ENCODE measurements around the gene PTTG1IP2. TPM values are rescaled to one million over a fixed set of nuclear protein-coding genes. Genes with fewer than 3 reads are reported as not detected.

Gene PTTG1IP2
- total RNA-seq, 1 donor from 2014 or later = not detected

DNA sequence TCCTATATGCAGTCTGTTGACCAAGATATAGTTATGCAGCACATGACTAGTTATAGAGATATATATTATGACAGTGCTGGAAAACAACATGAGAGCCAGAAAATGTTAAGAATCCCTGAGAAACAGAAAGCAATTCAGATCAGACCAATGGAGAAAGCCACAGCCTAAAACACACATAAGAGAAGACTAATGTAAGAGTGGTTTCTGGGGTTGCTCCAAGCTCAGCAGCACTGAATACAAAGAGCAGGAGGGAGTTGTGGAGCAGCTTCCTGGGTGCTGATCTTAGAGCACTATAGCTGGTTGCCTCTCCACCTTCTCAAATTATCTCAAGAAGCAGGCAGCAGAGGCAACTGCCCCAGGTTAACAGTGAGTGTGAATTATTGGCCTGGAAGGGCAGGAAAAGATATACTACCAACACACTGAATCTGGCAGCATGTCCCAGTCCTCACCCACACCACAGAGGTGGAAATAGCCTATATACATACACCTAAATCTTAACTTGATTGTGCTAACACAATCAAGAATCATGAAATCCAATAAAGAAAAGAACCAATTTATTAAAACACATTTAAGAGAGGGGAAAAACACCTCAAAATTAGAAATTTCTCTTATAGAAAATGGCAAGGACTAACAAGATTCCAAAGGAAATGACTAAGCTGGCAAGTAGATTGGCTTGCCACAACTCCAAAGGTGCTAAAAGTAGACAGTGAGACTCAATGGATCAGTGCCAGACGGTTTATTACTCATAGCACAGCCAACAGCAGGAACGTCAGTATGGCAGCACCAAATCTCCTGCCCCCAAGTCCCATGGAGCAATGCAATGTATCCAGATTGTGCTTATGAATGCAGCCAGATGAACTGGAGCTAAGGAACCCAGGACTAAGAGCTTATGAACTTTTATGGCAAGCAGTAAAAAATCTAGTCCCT, 5.1 kb downstream of the PTTG1IP2 start:
- DNase-seq (ENCODE audit: low spot score) = no peak

DNA sequence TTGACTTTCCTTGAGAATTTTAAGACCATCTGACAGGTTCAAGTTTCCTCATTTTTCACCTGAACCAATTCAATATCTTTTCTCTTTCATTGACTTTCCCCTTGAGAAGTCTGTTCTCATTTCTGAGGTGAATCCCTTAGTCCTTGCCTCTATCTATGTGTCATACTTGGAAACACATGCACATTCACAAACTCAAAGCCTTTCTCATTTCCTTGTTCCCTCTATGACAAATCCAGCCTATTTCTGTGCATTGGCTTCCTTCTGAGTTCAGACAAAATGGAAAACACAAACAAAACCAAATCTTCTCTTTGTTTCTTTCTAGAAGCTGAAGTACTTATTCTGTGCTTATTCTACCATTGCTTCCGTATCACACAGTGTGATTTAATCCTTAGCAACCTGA, 13.8 kb downstream of the PTTG1IP2 start:
- no peak for DNase-seq (ENCODE audit: low spot score)

DNA sequence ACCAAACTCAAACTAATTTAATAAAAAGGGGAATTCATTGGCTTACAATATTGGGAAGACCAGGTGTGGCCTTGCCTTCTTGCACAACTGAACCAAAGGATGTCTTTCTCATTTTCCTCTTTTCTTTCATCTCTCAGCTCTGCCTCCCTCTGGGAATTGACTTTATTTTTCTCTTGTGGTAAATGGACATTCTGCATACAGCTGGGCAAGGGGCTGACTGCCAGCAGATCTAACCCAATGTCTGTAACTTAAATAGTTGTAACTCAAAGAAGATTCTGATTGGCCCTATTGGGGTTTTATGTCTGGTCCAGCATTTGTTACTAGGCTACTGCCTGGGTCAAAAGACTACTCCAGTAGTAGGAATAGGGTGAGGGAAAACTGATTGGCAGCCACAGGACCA, 15.3 kb downstream of the PTTG1IP2 start:
- no peak for DNase-seq (ENCODE audit: low spot score)

DNA sequence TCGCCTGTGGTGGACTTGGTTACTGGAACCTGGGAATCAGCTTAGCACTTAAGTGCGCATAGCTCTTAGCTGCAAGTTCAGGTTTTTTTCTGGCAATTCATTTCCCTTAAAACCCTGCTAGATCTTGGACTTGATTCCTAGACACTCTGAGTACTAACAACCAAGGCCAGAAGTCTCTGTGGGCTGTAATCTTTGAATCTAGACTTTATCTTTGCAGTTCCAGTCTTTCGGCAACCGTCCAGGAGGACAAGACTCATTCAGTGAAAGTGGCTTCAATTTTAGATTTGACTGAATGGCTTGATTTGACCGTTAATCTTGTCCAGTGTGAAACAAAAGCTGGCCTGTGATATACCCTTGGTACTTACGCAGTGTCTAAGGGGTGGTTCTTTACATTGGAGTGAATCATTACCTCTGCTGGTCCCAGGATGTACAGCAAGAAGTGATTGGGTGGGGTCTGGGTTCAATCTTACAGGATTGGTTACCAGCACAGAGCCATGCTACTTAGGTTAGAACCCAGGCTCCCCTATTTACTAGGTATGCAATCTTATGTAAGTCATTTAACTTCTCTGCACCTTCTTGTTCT, 16.4 kb downstream of the PTTG1IP2 start:
- DNase-seq (ENCODE audit: low spot score) = no peak

DNA sequence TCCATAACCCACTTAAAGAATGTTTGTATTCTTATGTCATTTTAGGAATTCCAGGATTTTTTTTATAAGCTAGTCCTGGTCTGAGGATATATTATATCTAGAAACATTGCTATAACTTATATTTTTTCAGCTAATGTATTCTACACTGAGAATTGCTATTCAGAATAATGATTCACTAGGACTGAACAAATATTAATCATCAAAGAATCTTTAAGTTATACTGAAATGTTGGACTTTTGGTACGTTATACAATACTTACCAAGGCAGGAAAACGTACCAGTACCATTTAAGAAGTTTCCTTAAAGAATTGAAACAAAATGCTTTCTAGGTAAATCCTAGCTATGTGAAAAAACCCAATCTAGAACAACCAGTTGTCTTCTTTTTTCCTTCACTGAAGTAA, 18.4 kb downstream of the PTTG1IP2 start:
- no peak for DNase-seq (ENCODE audit: low spot score)

DNA sequence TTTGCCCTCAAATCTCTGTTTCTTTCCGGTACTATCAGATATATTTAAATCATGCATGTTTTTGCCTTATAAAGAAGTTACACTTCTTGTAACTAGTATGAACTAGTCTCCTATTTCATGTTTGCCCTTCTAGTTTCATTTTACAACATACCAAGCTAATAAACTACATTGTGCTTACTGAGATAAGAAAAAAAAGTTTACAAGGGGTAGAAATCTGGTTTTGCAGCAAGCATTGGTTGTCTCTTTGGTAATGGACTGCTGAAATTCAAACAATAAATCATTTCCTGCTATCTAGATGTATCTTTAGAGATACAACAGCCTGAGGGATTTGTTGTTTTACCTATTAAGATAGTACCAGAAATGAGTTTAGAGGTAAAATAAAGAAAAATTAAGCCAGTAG, 18.8 kb downstream of the PTTG1IP2 start:
- DNase-seq (ENCODE audit: low spot score) = peak; percentile 3

DNA sequence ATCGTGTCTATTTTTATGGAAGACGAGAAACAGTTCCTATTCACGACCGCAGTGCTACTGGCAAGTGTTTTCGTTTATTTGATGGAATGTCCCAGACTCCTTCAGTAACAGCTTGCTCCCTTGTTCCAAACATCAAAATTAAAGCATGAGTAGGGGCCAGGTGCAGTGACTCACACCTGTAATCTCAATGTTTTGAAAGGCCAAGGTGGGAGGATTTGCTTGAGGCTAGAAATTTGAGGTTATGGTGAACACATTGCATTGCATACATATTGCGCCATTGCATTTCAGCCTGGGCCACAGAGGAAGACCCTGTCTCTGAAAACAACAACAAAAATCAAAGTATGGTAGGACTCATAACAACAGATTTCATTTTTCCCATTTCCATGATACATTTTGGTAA, 22.8 kb downstream of the PTTG1IP2 start:
- no peak for DNase-seq (ENCODE audit: low spot score)

DNA sequence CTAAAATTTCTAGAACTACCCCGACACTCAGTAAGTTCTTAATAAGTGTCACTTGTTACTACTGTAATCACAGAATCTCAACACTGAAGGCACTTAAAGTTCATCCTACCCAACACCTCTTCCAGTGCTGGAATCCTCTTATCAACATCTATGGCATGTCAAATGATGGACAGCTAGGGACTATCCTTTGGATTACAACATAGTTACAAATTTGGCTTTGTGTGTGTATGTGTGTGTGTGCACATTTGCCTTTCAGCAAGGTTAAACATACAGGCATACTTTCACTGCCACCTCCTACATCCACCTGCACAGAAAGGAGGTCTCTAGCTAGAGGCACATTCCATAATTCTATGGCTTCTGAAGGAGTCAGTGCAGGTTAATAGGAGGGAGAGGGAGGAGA, 25.8 kb downstream of the PTTG1IP2 start:
- no peak for DNase-seq (ENCODE audit: low spot score)

DNA sequence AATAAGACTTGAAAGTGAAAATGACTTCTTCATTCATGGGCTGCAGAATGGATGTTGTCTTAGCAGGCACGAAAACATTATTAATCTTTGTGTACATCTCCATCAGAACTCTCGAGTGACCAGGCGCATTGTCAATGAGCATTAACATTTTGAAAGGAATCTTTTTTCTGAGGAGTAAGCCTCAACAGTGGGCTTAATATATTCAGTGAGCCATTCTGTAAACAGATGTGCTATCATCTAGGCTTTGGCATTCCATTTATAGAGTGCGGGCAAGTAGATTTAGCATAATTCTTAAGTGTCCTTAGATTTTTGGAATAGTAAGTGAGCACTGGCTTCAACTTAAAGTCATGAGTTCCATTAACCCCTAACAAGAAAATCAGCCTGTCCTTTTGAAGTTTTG, 33.1 kb downstream of the PTTG1IP2 start:
- no peak for DNase-seq (ENCODE audit: low spot score)

DNA sequence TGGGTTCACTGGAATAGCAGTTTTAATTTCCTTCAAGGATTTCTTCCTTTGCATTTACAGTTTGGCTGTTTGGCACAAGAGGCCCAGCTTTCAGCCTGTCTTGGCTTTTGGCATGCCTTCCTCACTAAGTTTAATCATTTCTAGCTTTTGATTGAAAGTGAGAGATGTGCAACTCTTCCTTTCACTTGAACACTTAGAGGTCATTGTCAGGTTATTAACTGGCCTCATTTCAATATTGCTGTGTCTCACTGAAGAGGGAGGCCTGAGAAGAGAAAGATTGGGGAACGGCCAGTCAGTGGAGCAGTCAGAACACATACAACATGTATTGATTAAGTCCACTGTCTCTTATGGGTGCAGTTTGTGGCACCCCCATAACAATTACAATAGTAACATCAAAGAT, 33.9 kb downstream of the PTTG1IP2 start:
- DNase-seq (ENCODE audit: low spot score) = no peak

DNA sequence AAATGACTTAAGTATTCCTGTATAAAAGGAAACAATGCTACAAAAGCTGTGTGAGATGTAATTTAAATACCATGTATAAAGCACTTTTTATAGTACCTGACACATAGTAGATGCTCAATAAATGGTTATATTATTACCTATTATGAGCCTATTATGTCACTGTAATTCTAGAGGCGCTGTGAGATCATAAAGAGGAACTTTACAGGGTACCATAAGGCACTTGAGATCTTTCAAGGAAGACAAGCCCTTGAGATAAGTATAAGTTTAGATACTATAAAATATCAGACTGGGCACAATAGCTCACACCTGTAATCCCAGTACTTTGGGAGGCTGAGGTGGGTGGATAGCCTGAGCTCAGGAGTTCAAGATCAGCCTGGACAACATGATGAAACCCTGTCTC, 38.3 kb downstream of the PTTG1IP2 start:
- no peak for DNase-seq (ENCODE audit: low spot score)

DNA sequence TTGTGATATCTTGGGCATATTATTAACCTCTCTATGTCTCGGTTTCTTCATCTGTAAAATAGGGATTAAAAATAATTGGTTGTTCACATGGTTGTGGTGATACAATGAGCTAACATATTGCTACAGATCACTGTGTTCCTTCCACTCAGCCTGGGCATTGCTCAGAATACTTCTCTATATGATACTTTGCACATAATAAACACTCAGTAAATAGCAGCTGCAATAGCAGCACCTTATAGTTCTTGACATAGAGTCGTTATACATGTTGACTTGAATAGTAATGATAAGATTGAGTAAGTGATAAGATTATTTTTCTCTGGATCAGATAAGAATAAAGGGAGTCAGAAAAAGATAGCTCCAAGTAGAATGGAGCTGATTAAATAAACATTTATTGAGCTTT, 42.3 kb downstream of the PTTG1IP2 start:
- DNase-seq (ENCODE audit: low spot score) = no peak

DNA sequence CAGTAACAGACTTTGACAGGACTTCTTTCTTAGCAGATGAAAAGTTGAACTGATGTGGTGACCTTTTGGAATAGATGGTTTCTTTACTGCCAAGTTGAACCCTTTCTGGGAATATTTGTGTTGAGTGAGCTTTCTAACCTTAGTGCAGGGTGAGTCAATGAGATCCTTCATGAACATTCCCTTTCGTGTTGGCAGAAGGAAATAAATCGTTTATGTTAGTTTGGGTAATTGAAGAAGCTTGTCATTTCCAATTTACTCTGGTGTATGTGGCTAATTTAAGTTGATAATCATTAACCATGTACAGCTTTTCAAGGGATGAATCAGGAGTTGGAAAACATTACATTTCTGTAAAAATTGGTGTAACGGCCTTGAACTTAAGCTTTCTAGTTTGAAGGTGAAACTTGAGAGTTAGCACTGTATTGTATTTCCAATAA, 43.4 kb downstream of the PTTG1IP2 start:
- no peak for DNase-seq (ENCODE audit: low spot score)

DNA sequence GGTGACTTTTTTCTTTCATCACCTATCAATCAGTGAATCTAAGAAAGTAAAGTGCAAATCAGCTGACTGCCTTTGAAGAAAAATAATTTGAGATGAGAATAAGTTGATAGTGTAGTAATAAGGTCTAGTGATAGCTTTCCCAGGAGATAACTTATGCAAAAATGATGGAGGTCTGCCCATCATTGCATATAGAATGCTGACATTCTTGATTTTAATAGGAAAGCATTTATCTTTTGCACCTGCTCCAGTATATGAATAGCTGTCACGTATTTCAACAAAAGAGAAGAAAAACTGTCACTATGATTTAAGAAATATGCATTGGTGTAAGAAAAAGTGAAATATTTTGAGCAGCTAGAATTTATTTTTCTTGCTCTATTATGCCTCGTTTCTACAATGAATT, 46.8 kb downstream of the PTTG1IP2 start:
- no peak for DNase-seq (ENCODE audit: low spot score)

DNA sequence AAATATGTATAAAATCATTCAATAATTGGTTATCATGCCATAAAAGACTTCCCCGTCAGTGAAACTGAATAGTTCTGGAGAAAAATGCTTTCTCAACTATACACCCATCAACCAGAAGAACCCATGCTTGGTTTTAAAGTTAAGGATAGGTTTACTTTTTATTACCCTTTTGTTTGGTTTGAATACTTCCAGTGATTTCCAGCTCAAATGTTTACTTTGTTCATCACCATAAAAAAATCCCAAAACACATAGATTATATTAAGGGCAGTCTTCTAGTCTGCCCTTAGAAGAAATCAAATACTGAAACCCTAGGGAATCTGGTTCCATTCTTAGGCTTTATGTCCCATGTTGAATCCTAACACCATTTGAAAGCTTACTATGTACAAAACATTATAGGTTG, 49.2 kb downstream of the PTTG1IP2 start:
- DNase-seq (ENCODE audit: low spot score) = no peak

DNA sequence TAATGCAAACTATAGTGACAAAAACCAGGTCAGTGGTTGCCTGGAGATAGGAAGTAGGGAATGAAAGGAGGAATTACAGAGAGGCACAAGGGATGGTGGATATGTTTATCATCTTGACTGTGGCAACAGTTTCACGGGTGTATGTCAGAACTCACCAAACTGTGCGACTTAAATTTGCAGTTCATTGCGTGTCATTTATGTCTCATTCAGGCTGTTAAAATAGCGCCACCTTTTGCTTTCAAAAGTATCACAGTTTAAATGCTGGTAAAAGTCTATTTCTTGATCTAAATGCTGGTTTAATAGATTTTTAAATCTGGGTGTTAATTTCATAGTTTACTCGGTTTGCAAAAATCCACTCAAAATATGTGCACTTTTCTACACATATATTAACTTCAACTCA, 51.0 kb downstream of the PTTG1IP2 start:
- no peak for DNase-seq (ENCODE audit: low spot score)

DNA sequence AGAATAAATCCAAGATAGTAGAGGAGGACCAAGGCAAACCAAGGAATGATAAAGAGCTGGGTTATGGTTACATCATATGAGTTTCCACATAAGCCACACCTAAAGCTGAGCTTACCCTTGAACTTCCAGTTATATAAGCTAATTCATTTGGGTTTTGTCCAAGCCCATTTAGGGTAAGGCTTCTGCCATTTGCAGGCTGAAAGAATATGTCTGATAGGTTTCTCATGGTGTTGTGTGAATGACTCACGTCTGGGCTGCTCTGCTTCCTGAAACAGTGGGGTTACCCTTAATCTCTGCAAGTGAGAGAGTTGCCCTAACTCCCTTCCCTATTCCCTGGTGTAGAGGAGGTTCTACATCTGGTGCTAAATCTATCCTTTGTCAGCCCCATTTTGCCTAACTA, 60.8 kb downstream of the PTTG1IP2 start:
- no peak for DNase-seq (ENCODE audit: low spot score)

DNA sequence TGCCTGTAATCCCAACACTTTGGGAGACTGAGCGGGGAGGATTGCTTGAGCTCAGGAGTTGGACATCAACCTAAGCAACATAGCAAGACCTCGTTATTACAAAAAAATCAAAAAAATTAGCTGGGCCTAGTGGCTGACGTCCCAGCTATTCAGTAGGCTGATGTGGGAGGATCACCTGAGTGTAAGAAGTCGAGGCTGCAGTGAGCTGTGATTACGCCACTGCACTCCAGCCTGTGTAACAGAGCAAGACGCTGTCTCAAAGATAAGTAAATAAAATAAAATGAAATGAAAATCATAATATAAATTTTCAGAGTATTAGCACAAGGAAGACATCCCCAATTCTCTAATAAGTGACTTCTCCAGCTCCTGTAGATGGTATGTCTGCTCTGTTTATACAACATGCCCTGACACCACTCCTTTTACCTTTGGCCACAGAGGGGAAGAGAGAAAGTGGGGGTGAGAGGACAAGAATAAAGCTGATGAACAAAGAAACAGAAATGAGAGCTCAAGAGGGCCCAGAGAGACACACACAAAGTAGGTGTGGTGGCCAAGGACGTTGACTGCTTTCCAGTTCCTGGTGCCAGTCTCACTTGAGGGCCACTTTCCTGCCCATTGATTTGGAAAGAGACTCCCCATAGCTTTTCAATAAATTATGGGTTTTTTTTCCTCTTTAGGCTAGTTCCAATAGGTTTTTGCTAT, 62.9 kb downstream of the PTTG1IP2 start:
- no peak for DNase-seq (ENCODE audit: low spot score)

DNA sequence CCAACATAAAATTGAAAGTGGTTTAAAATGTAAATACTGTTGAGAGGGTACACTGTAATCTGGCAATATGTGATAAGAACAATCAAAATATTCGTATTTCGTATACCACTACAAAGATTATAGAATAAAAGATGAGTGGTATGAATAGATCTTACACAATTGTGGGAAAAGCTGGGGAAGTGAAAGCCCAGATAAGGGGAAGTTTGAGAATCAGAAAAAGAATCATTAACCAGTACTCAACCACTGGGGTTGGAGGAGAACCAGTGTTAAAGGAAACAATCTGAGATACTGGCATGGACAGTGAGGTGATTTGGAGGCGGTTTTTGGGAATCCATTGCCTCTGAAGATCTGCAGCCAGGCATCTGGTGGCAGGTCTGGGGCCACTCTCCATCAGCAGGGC, 67.0 kb downstream of the PTTG1IP2 start:
- no peak for DNase-seq (ENCODE audit: low spot score)

DNA sequence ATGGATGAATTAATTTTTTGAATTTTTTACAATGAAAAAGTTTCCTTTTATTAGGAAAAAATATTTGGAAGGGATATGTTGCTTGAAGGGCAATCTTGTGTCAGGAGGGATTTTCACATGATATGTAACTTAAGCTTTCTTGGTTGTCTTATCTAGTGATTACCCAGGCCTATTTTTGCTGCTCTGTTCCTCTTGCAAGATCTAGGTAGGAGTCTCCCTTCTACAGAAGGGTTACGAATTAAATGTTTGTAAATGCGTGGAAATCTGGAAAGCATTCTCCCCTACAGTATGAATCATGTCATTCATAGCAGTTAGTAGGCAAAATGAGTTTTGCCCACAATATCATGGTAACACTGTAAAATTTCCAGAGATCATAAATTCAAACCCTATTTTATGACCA, 69.0 kb downstream of the PTTG1IP2 start:
- no peak for DNase-seq (ENCODE audit: low spot score)

DNA sequence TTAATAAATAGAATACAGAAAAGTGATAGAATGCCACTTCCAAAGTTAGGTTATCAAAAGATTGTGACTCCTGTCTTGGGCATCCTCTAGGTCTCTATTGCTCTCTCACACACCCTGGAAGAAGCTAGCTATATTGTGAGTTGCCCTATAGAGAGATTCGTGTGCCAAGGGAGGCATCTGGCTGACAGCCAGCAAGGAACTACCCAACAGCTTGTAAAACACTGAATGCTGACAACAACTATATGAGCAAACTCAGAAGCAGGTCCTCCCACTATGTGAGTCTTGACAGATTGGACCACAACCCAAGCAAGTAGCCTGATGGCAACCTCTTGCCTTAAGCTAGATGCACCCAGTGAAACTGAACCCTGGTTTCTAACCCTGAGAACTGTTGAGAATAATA, 71.0 kb downstream of the PTTG1IP2 start:
- no peak for DNase-seq (ENCODE audit: low spot score)

DNA sequence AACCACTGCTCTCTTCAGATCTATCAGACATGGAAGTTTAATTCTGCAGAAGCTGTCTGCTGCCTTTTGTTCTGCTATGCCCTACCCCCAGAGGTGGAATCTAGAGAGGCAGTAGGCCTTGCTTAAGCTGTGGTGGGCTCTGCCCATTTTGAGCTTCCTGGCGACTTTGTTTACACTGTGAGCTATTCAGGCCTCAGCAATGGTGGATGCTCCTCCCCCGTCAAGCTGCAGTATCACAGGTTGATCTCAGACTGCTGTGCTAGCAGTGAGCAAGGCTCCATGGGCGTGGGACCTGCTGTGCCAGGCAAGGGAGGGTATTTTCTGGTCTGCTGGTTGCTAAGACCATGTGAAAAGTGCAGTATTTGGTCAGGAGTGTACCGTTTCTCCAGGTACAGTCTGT, 81.6 kb downstream of the PTTG1IP2 start:
- DNase-seq (ENCODE audit: low spot score) = no peak

DNA sequence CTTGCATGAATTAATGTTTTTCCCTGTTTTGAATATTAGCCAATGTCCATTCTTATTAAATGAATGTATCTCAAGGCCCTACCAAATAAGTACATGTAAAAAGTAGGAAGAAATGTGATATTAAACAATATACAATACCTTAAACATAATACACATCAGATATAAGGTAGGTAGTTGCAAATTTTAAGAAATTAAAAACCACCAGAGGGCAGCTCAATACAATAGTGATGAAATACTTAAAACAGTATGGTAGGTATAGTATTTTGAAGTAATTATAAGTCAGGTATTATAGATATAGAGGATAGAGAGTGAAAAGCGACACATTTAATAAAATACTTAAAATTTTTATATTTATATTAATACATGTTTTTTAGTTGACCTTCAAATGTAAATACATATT, 83.1 kb downstream of the PTTG1IP2 start:
- DNase-seq (ENCODE audit: low spot score) = peak; percentile 13

Measured in umbilical cord (tissue), 2 donors.